ENCODE results near the gene DPP7.

- TF ChIP-seq, protein P1, sequence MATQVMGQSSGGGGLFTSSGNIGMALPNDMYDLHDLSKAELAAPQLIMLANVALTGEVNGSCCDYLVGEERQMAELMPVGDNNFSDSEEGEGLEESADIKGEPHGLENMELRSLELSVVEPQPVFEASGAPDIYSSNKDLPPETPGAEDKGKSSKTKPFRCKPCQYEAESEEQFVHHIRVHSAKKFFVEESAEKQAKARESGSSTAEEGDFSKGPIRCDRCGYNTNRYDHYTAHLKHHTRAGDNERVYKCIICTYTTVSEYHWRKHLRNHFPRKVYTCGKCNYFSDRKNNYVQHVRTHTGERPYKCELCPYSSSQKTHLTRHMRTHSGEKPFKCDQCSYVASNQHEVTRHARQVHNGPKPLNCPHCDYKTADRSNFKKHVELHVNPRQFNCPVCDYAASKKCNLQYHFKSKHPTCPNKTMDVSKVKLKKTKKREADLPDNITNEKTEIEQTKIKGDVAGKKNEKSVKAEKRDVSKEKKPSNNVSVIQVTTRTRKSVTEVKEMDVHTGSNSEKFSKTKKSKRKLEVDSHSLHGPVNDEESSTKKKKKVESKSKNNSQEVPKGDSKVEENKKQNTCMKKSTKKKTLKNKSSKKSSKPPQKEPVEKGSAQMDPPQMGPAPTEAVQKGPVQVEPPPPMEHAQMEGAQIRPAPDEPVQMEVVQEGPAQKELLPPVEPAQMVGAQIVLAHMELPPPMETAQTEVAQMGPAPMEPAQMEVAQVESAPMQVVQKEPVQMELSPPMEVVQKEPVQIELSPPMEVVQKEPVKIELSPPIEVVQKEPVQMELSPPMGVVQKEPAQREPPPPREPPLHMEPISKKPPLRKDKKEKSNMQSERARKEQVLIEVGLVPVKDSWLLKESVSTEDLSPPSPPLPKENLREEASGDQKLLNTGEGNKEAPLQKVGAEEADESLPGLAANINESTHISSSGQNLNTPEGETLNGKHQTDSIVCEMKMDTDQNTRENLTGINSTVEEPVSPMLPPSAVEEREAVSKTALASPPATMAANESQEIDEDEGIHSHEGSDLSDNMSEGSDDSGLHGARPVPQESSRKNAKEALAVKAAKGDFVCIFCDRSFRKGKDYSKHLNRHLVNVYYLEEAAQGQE (IDR thresholded peaks at IDR 0.05; ENCODE audit: low read depth) = no peak
- TF ChIP-seq RAD21 (IDR thresholded peaks at IDR 0.05; ENCODE audit: low read depth) = no peak
- TF ChIP-seq TAF1 (IDR thresholded peaks at IDR 0.05; ENCODE audit: low read depth) = no peak
- TF ChIP-seq ZBTB7A (IDR thresholded peaks at IDR 0.05; ENCODE audit: low read depth) = no peak
- no peak for TF ChIP-seq CREB1 (IDR thresholded peaks at IDR 0.05; ENCODE audit: low read depth)
- no peak for TF ChIP-seq CEBPB (IDR thresholded peaks at IDR 0.05)
- no peak for TF ChIP-seq TEAD4 (IDR thresholded peaks at IDR 0.05)
- TF ChIP-seq EP300 (IDR thresholded peaks at IDR 0.05; ENCODE audit: borderline replicate concordance) = no peak
- no peak for TF ChIP-seq EGR1 (IDR thresholded peaks at IDR 0.05)
- no peak for TF ChIP-seq FOXM1 (IDR thresholded peaks at IDR 0.05; ENCODE audit: borderline replicate concordance, low read depth)
Observed at GRCh38 chr9:137073992-137074399, 40.5 kb downstream of the DPP7 start.
